BJ (cell line): ENCODE results near the gene HDLBP. TPM values are rescaled to one million over a fixed set of nuclear protein-coding genes. Genes with fewer than 3 reads are reported as not detected.

Source experiments
- CTCF ChIA-PET: fragments of 350-600 bp; formaldehyde crosslinking; extraction: SDS; loops from one replicate; lab custom pipeline; 2021; ENCODE audit warnings: antibody characterized with exemption, inconsistent platforms; lab: Yijun Ruan, JAX
- POLR2A ChIA-PET: fragments of 300-600 bp; sonication (Branson Sonifier 250); formaldehyde crosslinking; extraction: SDS; loops from one replicate; lab custom pipeline; 2021; ENCODE audit warnings: antibody characterized with exemption; lab: Charles Lee
- DNase-seq: peaks from one replicate; pipeline ENCODE4 v3.0.0-alpha.2; 2011; ENCODE audit warnings: low read depth
- H3K27me3 ChIP-seq: 2 replicates; pipeline ENCODE4 v1.6.0; 2011; ENCODE audit warnings: low read length; ENCODE audit not compliant: control insufficient read depth, insufficient read depth
- H3K36me3 ChIP-seq: 2 replicates; pipeline ENCODE4 v1.5.1; 2011; ENCODE audit warnings: low read length; ENCODE audit not compliant: control insufficient read depth, insufficient read depth
- H3K4me3 ChIP-seq: 2 replicates; pipeline ENCODE4 v1.5.1; 2011; ENCODE audit warnings: low read depth, mild to moderate bottlenecking, control low read depth, low read length
- CTCF ChIP-seq: IDR thresholded peaks from 2 replicates; pipeline ENCODE4 v1.5.1; 2011; ENCODE audit warnings: low read depth, mild to moderate bottlenecking, control low read depth, inconsistent platforms, low read length, moderate library complexity; ENCODE audit not compliant: insufficient read depth
- polyA plus RNA-seq: library from polyadenylated mRNA; depleted of rRNA; stranded (reverse); fragments of >200 nt; gene quantifications from 2 replicates; pipeline ENCODE4 v1.2.3, GENCODE V29; 2011

The HDLBP gene
- polyA plus RNA-seq, 1 experiment = 948 TPM

- CTCF ChIA-PET = no interaction called here
- no peak for DNase-seq
- H3K27me3 ChIP-seq = no peaks in the 10 kb centered on the region
- no peak overlapping the region for H3K4me3 ChIP-seq
- H3K36me3 ChIP-seq = peaks cover 77% of the 10 kb centered on the region
- no peak for TF ChIP-seq CTCF
- POLR2A ChIA-PET = interaction anchor here (0.8 kb wide), 1 partner anchor 100 kb away, joined by 3 read pairs; no protein-coding TSS in a partner anchor
Measured at GRCh38 chr2:241238693-241239198, 76.7 kb downstream of the HDLBP start.

- CTCF ChIA-PET = no interaction called here
- Histone ChIP-seq H3K27me3 (no peaks in the 10 kb centered on the region), H3K36me3 (peaks cover 79% of the 10 kb centered on the region), H3K4me3 (no peak overlapping the region)
- POLR2A ChIA-PET = interaction anchor here (0.8 kb wide), 1 partner anchor 101 kb away, joined by 3 read pairs; no protein-coding TSS in a partner anchor
- TF ChIP-seq CTCF = no peak
- DNase-seq = no peak
Measured at GRCh38 chr2:241237949-241238371, 77.5 kb downstream of the HDLBP start.

- no peak for TF ChIP-seq CTCF
- Histone ChIP-seq H3K36me3 (peaks cover 73% of the 10 kb centered on the region), H3K4me3 (no peak overlapping the region), H3K27me3 (no peaks in the 10 kb centered on the region)
- ChIA-PET CTCF (no interaction called here), POLR2A (interaction anchor here (0.6 kb wide), 1 partner anchor 13 kb away, joined by 7 read pairs; no protein-coding TSS in a partner anchor)
- no peak for DNase-seq
Measured at GRCh38 chr2:241237047-241237446, 78.4 kb downstream of the HDLBP start.

GRCh38 chr2:241235859-241236593 is 79.4 kb downstream of the HDLBP start:
- no peak for DNase-seq
- CTCF ChIA-PET = no interaction called here
- Histone ChIP-seq H3K4me3 (no peak overlapping the region), H3K27me3 (no peaks in the 10 kb centered on the region), H3K36me3 (peaks cover 77% of the 10 kb centered on the region)
- POLR2A ChIA-PET = no interaction called here
- no peak for TF ChIP-seq CTCF

- no peak for TF ChIP-seq CTCF
- no peaks in the 10 kb centered on the region for H3K27me3 ChIP-seq
- ChIA-PET CTCF (no interaction called here), POLR2A (no interaction called here)
- DNase-seq = no peak
- peaks cover 75% of the 10 kb centered on the region for H3K36me3 ChIP-seq
- H3K4me3 ChIP-seq = no peak overlapping the region
Measured at GRCh38 chr2:241234962-241235740, 80.3 kb downstream of the HDLBP start.
